SK-N-MC (cell line): Measurements from ENCODE around the gene ECSCR.

ENCODE experiments used
- EZH2 ChIP-seq: fragments of 200-600 bp; sonication (generic); IDR thresholded peaks from one replicate; pipeline ENCODE4 v1.6.1; 2017; ENCODE audit warnings: antibody characterized with exemption
- FOXP2 ChIP-seq: optimal IDR thresholded peaks from 2 replicates; pipeline ENCODE3; 2011; ENCODE audit warnings: mild to moderate bottlenecking, moderate library complexity; ENCODE audit not compliant: insufficient read depth; ENCODE audit errors: extremely low read length, control extremely low read depth
- POLR2AphosphoS5 ChIP-seq: IDR thresholded peaks from 2 replicates; pipeline ENCODE4 v1.6.1; 2012; ENCODE audit warnings: mild to moderate bottlenecking, low read depth, low read length, borderline replicate concordance

DNA sequence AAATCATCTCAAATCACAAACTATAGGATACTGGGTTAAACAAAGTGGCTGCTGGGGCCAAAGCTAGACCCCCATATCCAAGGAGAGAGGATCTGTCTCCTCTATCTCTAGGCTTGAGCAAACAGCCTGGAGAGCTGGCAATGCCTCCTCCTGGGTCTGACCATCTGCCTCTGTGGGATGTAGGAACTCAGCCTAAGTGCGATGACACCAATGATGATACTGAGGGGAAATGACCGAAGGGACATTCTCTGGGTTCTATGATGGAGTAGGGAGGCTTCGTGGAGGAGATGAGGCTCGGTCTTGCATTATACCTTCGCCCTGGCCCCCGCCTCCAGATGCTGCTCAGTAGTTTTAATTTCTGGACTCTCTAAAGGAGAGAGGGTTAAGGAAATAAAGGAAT, 49.4 kb downstream of the ECSCR start:
- TF ChIP-seq EZH2 (no peak), POLR2AphosphoS5 (no peak), FOXP2 (no peak)
